Testis (tissue), 3 donors: Measurements from ENCODE around the gene EID1. TPM values are rescaled to one million over a fixed set of nuclear protein-coding genes. Genes with fewer than 3 reads are reported as not detected.

Experiments used
- DNase-seq: peaks from one replicate; pipeline ENCODE4 v3.0.0-alpha.2; 2019
- H3K27ac ChIP-seq, 2 donors: fragments of 200-600 bp; sonication (generic); one replicate each; pipeline ENCODE4 v1.5.1; 2019
- H3K27me3 ChIP-seq: fragments of 200-600 bp; sonication (generic); one replicate; pipeline ENCODE4 v1.5.1; 2019
- H3K36me3 ChIP-seq: fragments of 200-600 bp; sonication (generic); one replicate; pipeline ENCODE4 v1.5.1; 2017; ENCODE audit warnings: low read depth; ENCODE audit errors: missing control alignments
- H3K4me1 ChIP-seq: fragments of 200-600 bp; sonication (generic); one replicate; pipeline ENCODE4 v1.5.1; 2019
- H3K4me3 ChIP-seq, 2 donors: fragments of 200-600 bp; sonication (generic); one replicate each; pipeline ENCODE4 v1.5.1; 2017 to 2019
- H3K9me3 ChIP-seq: fragments of 200-600 bp; sonication (generic); one replicate; pipeline ENCODE4 v1.5.1; 2017
- CTCF ChIP-seq, 3 experiments: fragments of 450-650 bp in 2 of 3; fragments of 200-600 bp in 1 of 3; sonication (generic) in 1 of 3; IDR thresholded peaks; one replicate each; pipeline ENCODE4 v1.5.1; 2016 to 2019; ENCODE audit warnings: antibody characterized with exemption in 3 of 3, mild to moderate bottlenecking in 2 of 3, moderate library complexity in 1 of 3
- POLR2A ChIP-seq: fragments of 450-650 bp; IDR thresholded peaks from one replicate; pipeline ENCODE4 v1.6.1; 2017; ENCODE audit warnings: antibody characterized with exemption, mild to moderate bottlenecking, moderate library complexity
- WGBS, 2 donors: methylation state at CpG; one replicate each; pipeline ENCODE4 v1.1.5; 2018; 5-methylcytosine and 5-hydroxymethylcytosine counted together
- intact Hi-C: fragments of 100-400 bp; cut with DNase I; formaldehyde crosslinking; loops from one replicate; pipeline ENCODE4 v1.15.1; 2023; ENCODE audit warnings: low total_unique reads
- polyA plus RNA-seq: library from polyadenylated mRNA; stranded (reverse); fragments of 350-450 nt; fragmentation: Illumina TruSeq; extraction: RNeasy Lipid Tissue Mini Kit (QIAGEN cat#74804); gene quantifications from one replicate; pipeline ENCODE4 v1.2.3, GENCODE V29; 2014; ENCODE audit warnings: low read depth, low replicate concordance; ENCODE audit not compliant: insufficient read depth
- total RNA-seq, 2 donors: library from RNA; depleted of rRNA; stranded (reverse); fragments of >200 nt; gene quantifications; one replicate each; pipeline ENCODE4 v1.2.3, GENCODE V29; 2016

EID1 gene
- total and polyA plus RNA-seq, 3 donors from 2014 or later, result 84.1 to 229 (median 164) TPM

GRCh38 chr15:48872632-48873031, 5.3 kb upstream of the EID1 start:
- H3K9me3 ChIP-seq, result no peaks in the 10 kb centered on the region
- intact Hi-C loops, result no loop called here
- DNase-seq, result no peak
- no peaks in the 10 kb centered on the region for H3K4me1 ChIP-seq
- H3K4me3 ChIP-seq, result no peak overlapping the region
- H3K36me3 ChIP-seq, result no peaks in the 10 kb centered on the region
- TF ChIP-seq POLR2A (no peak), CTCF (IDR thresholded peaks at IDR 0.05) (no peak)
- H3K27me3 ChIP-seq, result no peaks in the 10 kb centered on the region
- WGBS, 2 donors, result 86 to 90% methylated on average over 2 of the region's 2 CpGs
- H3K27ac ChIP-seq, result no peak overlapping the region

- TF ChIP-seq CTCF (IDR thresholded peaks at IDR 0.05), result no peak
- no peak for TF ChIP-seq POLR2A
- DNase-seq, result no peak
- Histone ChIP-seq H3K36me3 (no peaks in the 10 kb centered on the region), H3K4me1 (peaks cover 9% of the 10 kb centered on the region), H3K27me3 (no peaks in the 10 kb centered on the region), H3K4me3 (no peak overlapping the region), H3K9me3 (no peaks in the 10 kb centered on the region), H3K27ac (no peak overlapping the region)
- intact Hi-C loops, result no loop called here
- WGBS, 2 donors, result 81 to 82% methylated on average over 2 of the region's 2 CpGs
Observed at GRCh38 chr15:48875241-48875960, 2.5 kb upstream of the EID1 start.

GRCh38 chr15:48876057-48876456, 1.9 kb upstream of the EID1 start:
- intact Hi-C loops, result no loop called here
- 84 to 90% methylated on average over 3 of the region's 3 CpGs for WGBS, 2 donors
- H3K27me3 ChIP-seq, result no peaks in the 10 kb centered on the region
- TF ChIP-seq POLR2A (no peak), CTCF (IDR thresholded peaks at IDR 0.05) (no peak)
- no peak overlapping the region for H3K27ac ChIP-seq
- peaks cover 9% of the 10 kb centered on the region for H3K4me1 ChIP-seq
- no peaks in the 10 kb centered on the region for H3K36me3 ChIP-seq
- H3K9me3 ChIP-seq, result no peaks in the 10 kb centered on the region
- H3K4me3 ChIP-seq, result no peak overlapping the region
- no peak for DNase-seq

- 47 to 64% methylated on average over 3 of the region's 3 CpGs for WGBS, 2 donors
- Histone ChIP-seq H3K9me3 (no peaks in the 10 kb centered on the region), H3K36me3 (no peaks in the 10 kb centered on the region), H3K27me3 (no peaks in the 10 kb centered on the region), H3K4me3 (no peak overlapping the region), H3K4me1 (peaks cover 9% of the 10 kb centered on the region), H3K27ac (no peak overlapping the region)
- TF ChIP-seq CTCF (IDR thresholded peaks at IDR 0.05), result no peak
- no peak for TF ChIP-seq POLR2A
- DNase-seq, result no peak
- intact Hi-C loops, result no loop called here
Observed at GRCh38 chr15:48880070-48880634, 2.2 kb downstream of the EID1 start.

GRCh38 chr15:48883699-48884098, 5.8 kb downstream of the EID1 start:
- H3K9me3 ChIP-seq, result no peaks in the 10 kb centered on the region
- TF ChIP-seq POLR2A, result no peak
- TF ChIP-seq CTCF (IDR thresholded peaks at IDR 0.05), result no peak
- no peak overlapping the region for H3K4me3 ChIP-seq
- no peak overlapping the region for H3K27ac ChIP-seq
- peaks cover 9% of the 10 kb centered on the region for H3K4me1 ChIP-seq
- no peaks in the 10 kb centered on the region for H3K27me3 ChIP-seq
- DNase-seq, result no peak
- H3K36me3 ChIP-seq, result no peaks in the 10 kb centered on the region
- intact Hi-C loops, result no loop called here
- WGBS, 2 donors, result 88 to 95% methylated on average over 2 of the region's 2 CpGs
